GM12878 (cell line): ENCODE data around the gene DUSP22. TPM values are rescaled to one million over a fixed set of nuclear protein-coding genes. Genes with fewer than 3 reads are reported as not detected.

Experiments used
- BACH1 ChIP-seq: fragments of 450-650 bp; IDR thresholded peaks from 2 replicates; pipeline ENCODE4 v1.6.1; 2017; ENCODE audit warnings: mild to moderate bottlenecking, borderline replicate concordance
- BRCA1 ChIP-seq: IDR thresholded peaks from 2 replicates; pipeline ENCODE4 v1.6.1; 2011; ENCODE audit warnings: low read depth, low read length, improper control_type of control experiment
- CHD2 ChIP-seq: IDR thresholded peaks from 2 replicates; pipeline ENCODE4 v1.6.1; 2011; ENCODE audit warnings: low read depth, low read length, improper control_type of control experiment, borderline replicate concordance
- EED ChIP-seq: sonication (generic); IDR thresholded peaks from 2 replicates; pipeline ENCODE4 v1.6.1; 2016; ENCODE audit warnings: antibody characterized with exemption, low read depth
- FOXM1 ChIP-seq: IDR thresholded peaks from 2 replicates; pipeline ENCODE4 v1.6.1; 2012; ENCODE audit warnings: low read depth, mild to moderate bottlenecking, inconsistent platforms, low read length, moderate library complexity
- HDAC6 ChIP-seq: fragments of 200-600 bp; sonication (generic); IDR thresholded peaks from one replicate; pipeline ENCODE4 v1.8.0; 2017; ENCODE audit warnings: antibody characterized with exemption; ENCODE audit not compliant: unreplicated experiment
- IKZF2 ChIP-seq, 2 experiments: fragments of 450-650 bp; IDR thresholded peaks; 2 replicates each; pipeline ENCODE4 v1.6.1; 2017; ENCODE audit warnings: mild to moderate bottlenecking in 2 of 2, moderate library complexity in 2 of 2
- IRF3 ChIP-seq: fragments of 450-650 bp; IDR thresholded peaks from 2 replicates; pipeline ENCODE4 v1.6.1; 2014; ENCODE audit warnings: mild to moderate bottlenecking
- KLF5 ChIP-seq: fragments of 450-650 bp; IDR thresholded peaks from 2 replicates; pipeline ENCODE4 v1.6.1; 2014; ENCODE audit warnings: mild to moderate bottlenecking; ENCODE audit not compliant: partially characterized antibody
- MEF2A ChIP-seq: IDR thresholded peaks from 2 replicates; pipeline ENCODE4 v1.6.1; 2011; ENCODE audit warnings: low read depth, mild to moderate bottlenecking, low read length, moderate library complexity; ENCODE audit not compliant: insufficient read depth
- PBX3 ChIP-seq: IDR thresholded peaks from 2 replicates; pipeline ENCODE4 v1.6.1; 2011; ENCODE audit warnings: mild to moderate bottlenecking, low read depth, low read length, moderate library complexity; ENCODE audit not compliant: insufficient replicate concordance
- POLR2AphosphoS5 ChIP-seq: IDR thresholded peaks from 2 replicates; pipeline ENCODE4 v1.6.1; 2011; ENCODE audit warnings: mild to moderate bottlenecking, low read length, inconsistent platforms
- POU2F2 ChIP-seq: IDR thresholded peaks from 3 replicates; pipeline ENCODE4 v1.6.1; 2011; ENCODE audit warnings: low read depth, mild to moderate bottlenecking, low read length, borderline replicate concordance
- RAD21 ChIP-seq: IDR thresholded peaks from 2 replicates; pipeline ENCODE4 v1.6.1; 2011; ENCODE audit warnings: mild to moderate bottlenecking, low read depth, low read length, moderate library complexity; ENCODE audit not compliant: insufficient read depth
- RAD51 ChIP-seq: fragments of 450-650 bp; IDR thresholded peaks from 2 replicates; pipeline ENCODE4 v1.6.1; 2016; ENCODE audit warnings: moderate library complexity, mild to moderate bottlenecking, inconsistent platforms
- RBBP5 ChIP-seq: fragments of 200-600 bp; sonication (generic); conservative IDR thresholded peaks from 2 replicates; pipeline ENCODE4 v1.6.1; 2016
- REST ChIP-seq: IDR thresholded peaks from 2 replicates; pipeline ENCODE4 v1.6.1; 2012; ENCODE audit warnings: mild to moderate bottlenecking, low read depth, low read length
- RFX5 ChIP-seq: IDR thresholded peaks from 2 replicates; pipeline ENCODE4 v1.6.1; 2011; ENCODE audit warnings: low read depth, low read length, improper control_type of control experiment
- TBL1XR1 ChIP-seq: IDR thresholded peaks from 2 replicates; pipeline ENCODE4 v1.6.1; 2012; ENCODE audit warnings: low read depth, low read length, improper control_type of control experiment
- ZBTB11 ChIP-seq: fragments of 450-650 bp; formaldehyde crosslinking; IDR thresholded peaks from 2 replicates; pipeline ENCODE4 v1.5.0; 2022; ENCODE audit warnings: mild to moderate bottlenecking, missing genetic modification characterization
- ZNF217 ChIP-seq: fragments of 450-650 bp; IDR thresholded peaks from 2 replicates; pipeline ENCODE4 v1.6.1; 2017; ENCODE audit warnings: antibody characterized with exemption, mild to moderate bottlenecking
- ZNF24 ChIP-seq: fragments of 450-650 bp; IDR thresholded peaks from 2 replicates; pipeline ENCODE4 v1.6.1; 2017; ENCODE audit warnings: antibody characterized with exemption, mild to moderate bottlenecking
- polyA plus RNA-seq, 11 experiments: library from polyadenylated mRNA; depleted of rRNA in 4 of 11; unstranded in 6 of 11; stranded (reverse) in 5 of 11; fragments of >200 nt; fragmentation: Nextera tagmentation in 4 of 11; fragmentation: Illumina TruSeq in 1 of 11; extraction: Ambion mirVana in 4 of 11; extraction: Trizol in 1 of 11; gene quantifications; 1 replicate in 1 of 11; 2 replicates in 10 of 11; pipeline versions ENCODE4 v1.2.1 to v1.2.3, GENCODE V29; 2011 to 2016; ENCODE audit warnings: inconsistent platforms in 2 of 11, missing spikeins in 2 of 11, low read depth in 1 of 11
- total RNA-seq, 4 experiments: library from RNA; depleted of rRNA in 3 of 4; stranded (reverse); fragments of >200 nt in 3 of 4; fragmentation: Illumina TruSeq in 1 of 4; extraction: Trizol in 1 of 4; gene quantifications; 2 replicates each; pipeline versions ENCODE4 v1.2.1 to v1.2.3, GENCODE V29; 2013 to 2021

DUSP22 gene
- total and polyA plus RNA-seq, 10 of the 15 experiments (the other 5 are each of a cell fraction or from before 2014, with no cell fraction given) = 78.9 to 156 (median 107) TPM

GRCh38 chr6:379410-380181 is 87.3 kb downstream of the DUSP22 start (continued):
- TF ChIP-seq TBL1XR1 (no peak), ZNF24 (no peak), REST (no peak), BRCA1 (no peak), HDAC6 (no peak), ZBTB11 (CRISPR knock-in tag) (no peak), BACH1 (no peak), FOXM1 (no peak), RAD51 (no peak), MEF2A (0 out of 2 replicates have a peak, but pooled peaks have one; percentile 7), IRF3 (no peak), RBBP5 (no peak), POU2F2 (no peak), RFX5 (no peak), CHD2 (no peak), IKZF2 (IDR thresholded peaks at IDR 0.05) (0 out of 4 replicates have a peak, but pooled peaks of 1 of the 2 experiments have one; percentile 23), PBX3 (no peak), KLF5 (no peak), ZNF217 (no peak), RAD21 (0 out of 2 replicates have a peak, but pooled peaks have one; percentile 4), EED (0 out of 2 replicates have a peak, but pooled peaks have one; percentile 52), POLR2AphosphoS5 (no peak)
